Hepatocyte (in vitro differentiated cells): ENCODE measurements around the gene IL20RA. TPM values are rescaled to one million over a fixed set of nuclear protein-coding genes. Genes with fewer than 3 reads are reported as not detected.

ENCODE experiments used
- DNase-seq: peaks from one replicate; pipeline ENCODE4 v3.0.0-alpha.2; 2016; ENCODE audit warnings: low spot score
- H2AFZ ChIP-seq: fragments of 200-600 bp; sonication (generic); 2 replicates; pipeline ENCODE4 v1.6.0; 2016; ENCODE audit warnings: antibody characterized with exemption, mild to moderate bottlenecking
- H3K27ac ChIP-seq: fragments of 200-600 bp; sonication (generic); 2 replicates; pipeline ENCODE4 v1.5.1; 2016; ENCODE audit warnings: mild to moderate bottlenecking
- H3K27me3 ChIP-seq: fragments of 200-600 bp; sonication (generic); 2 replicates; pipeline ENCODE4 v1.6.1; 2016
- H3K36me3 ChIP-seq: fragments of 200-600 bp; sonication (generic); replicated peaks from 2 replicates; pipeline ENCODE4 v1.5.1; 2016; ENCODE audit warnings: low read depth; ENCODE audit not compliant: insufficient read depth
- H3K4me1 ChIP-seq: fragments of 200-600 bp; sonication (generic); 2 replicates; pipeline ENCODE4 v1.5.1; 2016; ENCODE audit warnings: mild to moderate bottlenecking, moderate library complexity; ENCODE audit not compliant: insufficient read depth
- H3K4me2 ChIP-seq: fragments of 200-600 bp; sonication (generic); 2 replicates; pipeline ENCODE4 v1.6.0; 2016
- H3K4me3 ChIP-seq: fragments of 200-600 bp; sonication (generic); 2 replicates; pipeline ENCODE4 v1.5.1; 2016; ENCODE audit warnings: mild to moderate bottlenecking
- H3K79me2 ChIP-seq: fragments of 200-600 bp; sonication (generic); 2 replicates; pipeline ENCODE4 v1.6.0; 2017; ENCODE audit warnings: mild to moderate bottlenecking
- H3K9me2 ChIP-seq: fragments of 200-600 bp; sonication (generic); replicated peaks from 2 replicates; pipeline ENCODE4 v1.6.0; 2017; ENCODE audit warnings: mild to moderate bottlenecking; ENCODE audit not compliant: insufficient read depth
- H3K9me3 ChIP-seq: fragments of 200-600 bp; sonication (generic); 2 replicates; pipeline ENCODE4 v1.5.1; 2016; ENCODE audit warnings: low read depth, mild to moderate bottlenecking
- H4K20me1 ChIP-seq: fragments of 200-600 bp; sonication (generic); 2 replicates; pipeline ENCODE4 v1.6.0; 2016; ENCODE audit warnings: mild to moderate bottlenecking; ENCODE audit not compliant: insufficient read depth, poor library complexity, severe bottlenecking
- EZH2 ChIP-seq: fragments of 200-600 bp; sonication (generic); IDR thresholded peaks from 2 replicates; pipeline ENCODE4 v1.6.1; 2016; ENCODE audit warnings: antibody characterized with exemption, mild to moderate bottlenecking, borderline replicate concordance
- EZH2phosphoT487 ChIP-seq: fragments of 200-600 bp; sonication (generic); IDR thresholded peaks from one replicate; pipeline ENCODE4 v1.6.1; 2018; ENCODE audit warnings: antibody characterized with exemption, mild to moderate bottlenecking, low read depth, moderate library complexity; ENCODE audit not compliant: unreplicated experiment, severe bottlenecking
- WGBS: methylation state at CpG from one replicate; pipeline ENCODE4 v1.1.6; 2016; ENCODE audit warnings: low lambda C conversion rate; ENCODE audit errors: missing lambda C conversion rate; 5-methylcytosine and 5-hydroxymethylcytosine counted together
- polyA plus RNA-seq: library from polyadenylated mRNA; unstranded; fragments of >200 nt; fragmentation: Nextera tagmentation; extraction: Ambion mirVana; gene quantifications from 2 replicates; pipeline ENCODE4 v1.2.1, GENCODE V29; 2016
- total RNA-seq: library from RNA; depleted of rRNA; stranded (reverse); fragments of >200 nt; gene quantifications from 2 replicates; pipeline ENCODE4 v1.2.3, GENCODE V29; 2014
- TF ChIP-seq, protein P1 (sequence below): fragments of 200-600 bp; sonication (generic); IDR thresholded peaks from 2 replicates; pipeline ENCODE4 v1.5.1; 2016; ENCODE audit warnings: antibody characterized with exemption, mild to moderate bottlenecking; ENCODE audit not compliant: poor library complexity

Gene IL20RA
- total and polyA plus RNA-seq, 2 experiments from 2014 or later, result 0.52 to 0.63 TPM

- no peaks in the 10 kb centered on the region for H3K36me3 ChIP-seq
- 35% methylated on average over 17 of the region's 17 CpGs for WGBS
- no peaks in the 10 kb centered on the region for H3K9me3 ChIP-seq
- peak overlapping the region; percentile 58 for H3K27ac ChIP-seq
- no peaks in the 10 kb centered on the region for H3K9me2 ChIP-seq
- peak; percentile 55 for DNase-seq
- H3K79me2 ChIP-seq, result no peaks in the 10 kb centered on the region
- peak overlapping the region; percentile 53 for H2AFZ ChIP-seq
- no peak overlapping the region for H3K4me3 ChIP-seq
- H3K4me1 ChIP-seq, result no peaks in the 10 kb centered on the region
- H3K4me2 ChIP-seq, result peak overlapping the region; percentile 33
- H3K27me3 ChIP-seq, result no peaks in the 10 kb centered on the region
- no peaks in the 10 kb centered on the region for H4K20me1 ChIP-seq
- TF ChIP-seq EZH2phosphoT487 (no peak), EZH2 (no peak)
- TF ChIP-seq, protein P1, sequence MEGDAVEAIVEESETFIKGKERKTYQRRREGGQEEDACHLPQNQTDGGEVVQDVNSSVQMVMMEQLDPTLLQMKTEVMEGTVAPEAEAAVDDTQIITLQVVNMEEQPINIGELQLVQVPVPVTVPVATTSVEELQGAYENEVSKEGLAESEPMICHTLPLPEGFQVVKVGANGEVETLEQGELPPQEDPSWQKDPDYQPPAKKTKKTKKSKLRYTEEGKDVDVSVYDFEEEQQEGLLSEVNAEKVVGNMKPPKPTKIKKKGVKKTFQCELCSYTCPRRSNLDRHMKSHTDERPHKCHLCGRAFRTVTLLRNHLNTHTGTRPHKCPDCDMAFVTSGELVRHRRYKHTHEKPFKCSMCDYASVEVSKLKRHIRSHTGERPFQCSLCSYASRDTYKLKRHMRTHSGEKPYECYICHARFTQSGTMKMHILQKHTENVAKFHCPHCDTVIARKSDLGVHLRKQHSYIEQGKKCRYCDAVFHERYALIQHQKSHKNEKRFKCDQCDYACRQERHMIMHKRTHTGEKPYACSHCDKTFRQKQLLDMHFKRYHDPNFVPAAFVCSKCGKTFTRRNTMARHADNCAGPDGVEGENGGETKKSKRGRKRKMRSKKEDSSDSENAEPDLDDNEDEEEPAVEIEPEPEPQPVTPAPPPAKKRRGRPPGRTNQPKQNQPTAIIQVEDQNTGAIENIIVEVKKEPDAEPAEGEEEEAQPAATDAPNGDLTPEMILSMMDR, result no peak
These were observed 43.3 kb downstream of the IL20RA start for GRCh38 chr6:137001299-137001976.

DNA sequence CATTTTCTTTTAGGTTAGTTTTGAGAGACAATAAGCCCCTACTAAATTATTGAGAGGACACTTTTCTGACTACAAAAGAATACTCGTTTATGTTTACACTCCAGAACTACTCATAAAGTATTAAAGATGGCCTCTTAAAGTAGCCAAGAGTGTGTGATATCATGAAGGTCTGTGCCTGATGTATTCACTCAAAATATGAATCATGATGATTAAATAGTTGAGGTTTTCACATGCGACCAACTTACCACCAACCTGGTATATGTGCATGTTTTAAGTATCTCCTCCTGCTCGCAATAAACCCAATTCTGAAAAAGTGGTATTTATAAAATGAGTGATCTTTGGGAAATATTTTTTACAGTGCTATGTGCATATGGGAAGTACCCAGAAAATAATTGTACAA lies 43.9 kb downstream of the IL20RA start:
- no peaks in the 10 kb centered on the region for H4K20me1 ChIP-seq
- H3K36me3 ChIP-seq, result no peaks in the 10 kb centered on the region
- no peak overlapping the region for H3K4me3 ChIP-seq
- TF ChIP-seq, protein P1, result no peak
- no peak for TF ChIP-seq EZH2
- no peak for TF ChIP-seq EZH2phosphoT487
- H3K9me3 ChIP-seq, result no peaks in the 10 kb centered on the region
- H3K4me2 ChIP-seq, result no peak overlapping the region
- H3K4me1 ChIP-seq, result no peaks in the 10 kb centered on the region
- 59% methylated on average over 3 of the region's 3 CpGs for WGBS
- H3K79me2 ChIP-seq, result no peaks in the 10 kb centered on the region
- H3K9me2 ChIP-seq, result no peaks in the 10 kb centered on the region
- no peaks in the 10 kb centered on the region for H3K27me3 ChIP-seq
- no peak overlapping the region for H2AFZ ChIP-seq
- DNase-seq, result no peak
- peak overlapping the region; percentile 49 for H3K27ac ChIP-seq

DNA sequence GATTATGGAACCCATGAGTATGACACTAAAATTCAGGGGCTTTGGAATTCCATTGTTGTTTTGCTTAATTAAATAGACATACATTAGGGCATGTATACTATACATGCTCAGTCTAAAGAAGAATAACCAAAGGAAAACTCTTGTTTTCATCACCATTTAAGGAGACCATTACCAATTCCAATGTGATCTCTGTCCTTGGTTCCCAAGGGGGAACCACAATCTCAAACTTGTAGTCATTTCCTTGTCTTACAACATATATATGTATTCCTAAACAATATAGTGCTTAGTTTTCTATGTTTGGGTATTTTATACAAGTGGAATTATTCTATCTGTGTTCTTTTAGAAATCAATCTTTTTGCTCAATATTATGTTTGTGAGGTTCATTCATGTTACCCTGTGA lies 49.2 kb downstream of the IL20RA start:
- Histone ChIP-seq H3K79me2 (no peaks in the 10 kb centered on the region), H3K4me3 (no peak overlapping the region), H4K20me1 (no peaks in the 10 kb centered on the region), H3K36me3 (no peaks in the 10 kb centered on the region), H3K27me3 (peaks cover 6% of the 10 kb centered on the region), H3K9me2 (no peaks in the 10 kb centered on the region), H3K27ac (peak overlapping the region; percentile 41), H2AFZ (no peak overlapping the region), H3K4me2 (no peak overlapping the region), H3K9me3 (no peaks in the 10 kb centered on the region), H3K4me1 (no peaks in the 10 kb centered on the region)
- TF ChIP-seq, protein P1, result no peak
- TF ChIP-seq EZH2 (no peak), EZH2phosphoT487 (no peak)
- DNase-seq, result no peak
